Smooth muscle cell (in vitro differentiated cells): ENCODE results near the gene GLIS1. TPM values are rescaled to one million over a fixed set of nuclear protein-coding genes. Genes with fewer than 3 reads are reported as not detected.

ENCODE experiments used
- DNase-seq: peaks from one replicate; lab custom pipeline; 2025; ENCODE audit not compliant: unreplicated experiment; lab: John Stamatoyannopoulos, UW
- H2AFZ ChIP-seq: fragments of 200-600 bp; sonication (generic); 2 replicates; pipeline ENCODE4 v1.6.0; 2016; ENCODE audit warnings: antibody characterized with exemption, low read depth, mild to moderate bottlenecking
- H3F3A ChIP-seq: fragments of 200-600 bp; sonication (generic); 2 replicates; pipeline ENCODE4 v1.6.0; 2017; ENCODE audit warnings: antibody characterized with exemption, low read depth
- H3K27ac ChIP-seq: fragments of 200-600 bp; sonication (generic); 2 replicates; pipeline ENCODE4 v1.5.1; 2016; ENCODE audit warnings: low read depth, mild to moderate bottlenecking
- H3K27me3 ChIP-seq: fragments of 200-600 bp; sonication (generic); 2 replicates; pipeline ENCODE4 v1.6.1; 2016; ENCODE audit warnings: low read depth, mild to moderate bottlenecking
- H3K36me3 ChIP-seq: fragments of 200-600 bp; sonication (generic); 2 replicates; pipeline ENCODE4 v1.5.1; 2016; ENCODE audit warnings: low read depth
- H3K4me1 ChIP-seq: fragments of 200-600 bp; sonication (generic); 2 replicates; pipeline ENCODE4 v1.5.1; 2016; ENCODE audit warnings: low read depth
- H3K4me2 ChIP-seq: fragments of 200-600 bp; sonication (generic); 2 replicates; pipeline ENCODE4 v1.6.0; 2016; ENCODE audit warnings: mild to moderate bottlenecking
- H3K4me3 ChIP-seq: fragments of 200-600 bp; sonication (generic); 2 replicates; pipeline ENCODE4 v1.5.1; 2016; ENCODE audit warnings: mild to moderate bottlenecking
- H3K79me2 ChIP-seq: fragments of 200-600 bp; sonication (generic); 2 replicates; pipeline ENCODE4 v1.6.0; 2016; ENCODE audit warnings: low read depth, mild to moderate bottlenecking
- H3K9ac ChIP-seq: fragments of 200-600 bp; sonication (generic); 2 replicates; pipeline ENCODE4 v1.6.0; 2016; ENCODE audit warnings: low read depth
- H3K9me3 ChIP-seq: fragments of 200-600 bp; sonication (generic); replicated peaks from 2 replicates; pipeline ENCODE4 v1.5.1; 2016; ENCODE audit warnings: low read depth
- H4K20me1 ChIP-seq: fragments of 200-600 bp; sonication (generic); 2 replicates; pipeline ENCODE4 v1.6.0; 2016; ENCODE audit warnings: low read depth
- WGBS: methylation state at CpG from one replicate; pipeline ENCODE4 v1.1.7; 2016; ENCODE audit warnings: low lambda C conversion rate; 5-methylcytosine and 5-hydroxymethylcytosine counted together
- polyA plus RNA-seq: library from polyadenylated mRNA; unstranded; fragments of >200 nt; fragmentation: Nextera tagmentation; extraction: Ambion mirVana; gene quantifications from 2 replicates; pipeline ENCODE4 v1.2.1, GENCODE V29; 2016
- total RNA-seq: library from RNA; depleted of rRNA; stranded (reverse); fragments of >200 nt; gene quantifications from 2 replicates; pipeline ENCODE4 v1.2.3, GENCODE V29; 2014
- TF ChIP-seq, protein P1 (sequence below): fragments of 200-600 bp; sonication (generic); IDR thresholded peaks from 2 replicates; pipeline ENCODE4 v1.5.1; 2017; ENCODE audit warnings: borderline replicate concordance, mild to moderate bottlenecking, antibody characterized with exemption; ENCODE audit not compliant: insufficient read depth, poor library complexity, severe bottlenecking

The GLIS1 gene
- total and polyA plus RNA-seq, 2 experiments from 2014 or later = 0.36 to 4.9 TPM

DNA sequence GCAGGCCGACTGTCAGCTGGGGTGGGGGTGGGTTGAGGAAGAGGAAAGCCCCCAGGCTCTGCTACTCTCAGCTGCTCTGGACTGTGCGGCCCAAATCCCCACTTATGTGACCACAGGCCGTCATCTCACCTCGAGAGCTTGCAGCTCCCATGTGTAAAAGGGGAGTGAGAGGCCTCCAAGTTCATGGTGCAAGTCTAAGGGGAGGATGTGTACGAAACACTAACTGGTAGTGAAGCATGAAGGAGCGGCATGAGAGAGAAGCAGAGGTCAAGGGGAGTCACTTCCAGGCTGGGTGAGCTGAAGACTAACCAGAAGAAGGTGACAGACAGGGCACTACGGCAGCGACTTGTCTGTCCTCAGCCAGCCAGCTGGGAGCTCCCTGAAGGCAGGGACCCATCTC lies 43.8 kb downstream of the GLIS1 start:
- H3K4me2 ChIP-seq = no peak overlapping the region
- 75% methylated on average over 8 of the region's 8 CpGs for WGBS
- DNase-seq = no peak

DNA sequence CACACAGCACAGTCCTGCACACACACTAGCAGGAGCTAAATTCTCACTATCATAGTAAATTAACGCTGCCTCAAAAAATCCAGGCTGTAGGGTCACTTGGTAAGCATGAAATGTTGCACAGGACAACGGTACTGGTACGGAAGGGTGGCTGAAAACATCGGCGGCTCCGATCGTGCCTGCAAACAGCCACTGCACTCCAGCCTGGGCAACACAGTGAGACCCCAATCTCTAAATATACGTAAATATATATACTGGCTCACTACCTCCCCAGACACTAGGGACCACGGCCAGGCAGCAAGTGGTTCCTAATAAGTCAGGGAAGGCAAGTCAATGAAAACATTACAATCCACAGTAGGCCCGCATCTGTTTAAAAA lies 44.3 kb downstream of the GLIS1 start:
- TF ChIP-seq, protein P1, sequence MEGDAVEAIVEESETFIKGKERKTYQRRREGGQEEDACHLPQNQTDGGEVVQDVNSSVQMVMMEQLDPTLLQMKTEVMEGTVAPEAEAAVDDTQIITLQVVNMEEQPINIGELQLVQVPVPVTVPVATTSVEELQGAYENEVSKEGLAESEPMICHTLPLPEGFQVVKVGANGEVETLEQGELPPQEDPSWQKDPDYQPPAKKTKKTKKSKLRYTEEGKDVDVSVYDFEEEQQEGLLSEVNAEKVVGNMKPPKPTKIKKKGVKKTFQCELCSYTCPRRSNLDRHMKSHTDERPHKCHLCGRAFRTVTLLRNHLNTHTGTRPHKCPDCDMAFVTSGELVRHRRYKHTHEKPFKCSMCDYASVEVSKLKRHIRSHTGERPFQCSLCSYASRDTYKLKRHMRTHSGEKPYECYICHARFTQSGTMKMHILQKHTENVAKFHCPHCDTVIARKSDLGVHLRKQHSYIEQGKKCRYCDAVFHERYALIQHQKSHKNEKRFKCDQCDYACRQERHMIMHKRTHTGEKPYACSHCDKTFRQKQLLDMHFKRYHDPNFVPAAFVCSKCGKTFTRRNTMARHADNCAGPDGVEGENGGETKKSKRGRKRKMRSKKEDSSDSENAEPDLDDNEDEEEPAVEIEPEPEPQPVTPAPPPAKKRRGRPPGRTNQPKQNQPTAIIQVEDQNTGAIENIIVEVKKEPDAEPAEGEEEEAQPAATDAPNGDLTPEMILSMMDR = no peak
- Histone ChIP-seq H3K9ac (no peak overlapping the region), H3F3A (no peaks in the 10 kb centered on the region), H3K36me3 (no peaks in the 10 kb centered on the region), H2AFZ (no peak overlapping the region), H3K4me3 (no peak overlapping the region), H3K79me2 (no peaks in the 10 kb centered on the region), H3K27me3 (no peaks in the 10 kb centered on the region), H3K4me2 (no peak overlapping the region), H4K20me1 (no peaks in the 10 kb centered on the region), H3K9me3 (no peaks in the 10 kb centered on the region), H3K27ac (no peak overlapping the region), H3K4me1 (no peaks in the 10 kb centered on the region)
- DNase-seq = no peak
- WGBS = 96% methylated on average over 10 of the region's 10 CpGs

More for the DNA sequence above, 43.8 kb downstream of the GLIS1 start:
- Histone ChIP-seq H3K9ac (no peak overlapping the region), H3K9me3 (no peaks in the 10 kb centered on the region), H3K79me2 (no peaks in the 10 kb centered on the region), H4K20me1 (no peaks in the 10 kb centered on the region), H3F3A (no peaks in the 10 kb centered on the region), H3K36me3 (no peaks in the 10 kb centered on the region), H2AFZ (no peak overlapping the region), H3K4me3 (no peak overlapping the region), H3K27me3 (no peaks in the 10 kb centered on the region), H3K27ac (no peak overlapping the region), H3K4me1 (no peaks in the 10 kb centered on the region)
- TF ChIP-seq, protein P1 = no peak

DNA sequence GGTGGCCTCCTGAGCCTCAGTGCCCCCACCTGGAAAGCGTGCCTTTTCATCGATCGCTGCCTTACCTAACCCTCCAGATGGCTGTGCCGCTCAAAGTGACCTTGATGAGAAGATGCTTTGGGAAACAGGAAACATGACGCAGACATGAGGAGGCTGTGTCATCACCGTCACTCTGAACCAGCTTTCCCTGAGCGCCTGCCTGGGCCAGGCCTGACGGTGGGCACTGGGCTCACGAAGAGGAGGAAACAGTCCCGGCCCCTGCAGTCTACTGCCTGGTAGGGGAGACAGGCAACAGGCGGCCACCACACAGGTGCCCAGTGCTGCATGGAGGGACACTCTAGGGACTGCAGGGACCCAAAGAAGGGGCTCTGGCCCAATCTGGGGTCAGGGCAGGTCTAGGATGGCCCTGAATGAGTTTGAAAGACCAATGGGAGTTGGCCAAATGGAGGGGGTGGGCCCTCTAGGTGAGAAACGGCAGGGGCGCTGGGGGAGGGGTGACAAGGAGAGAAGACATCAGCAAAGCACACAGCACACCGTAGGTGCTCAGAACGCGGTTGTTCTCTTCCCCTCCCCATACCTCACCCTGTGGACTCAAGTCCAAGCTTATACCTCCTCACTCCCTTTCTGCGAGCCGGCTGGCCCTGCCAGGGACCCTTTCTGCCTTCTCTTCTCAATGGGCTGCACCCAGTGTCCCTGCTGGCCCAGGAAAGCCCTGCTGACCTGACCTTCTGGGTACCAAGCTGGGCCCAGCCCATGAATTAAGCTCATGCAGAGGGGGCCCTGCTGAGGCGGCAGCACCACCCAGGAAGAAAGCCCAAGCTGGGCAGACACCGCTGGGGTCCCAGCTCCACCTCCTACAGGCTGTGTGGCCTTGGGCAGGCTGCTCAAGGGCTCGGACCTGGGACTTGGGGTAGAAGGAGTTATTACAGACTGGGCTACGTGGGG lies 44.9 kb downstream of the GLIS1 start:
- DNase-seq = no peak
- peak overlapping the region; percentile 35 for H3K27ac ChIP-seq
- 81% methylated on average over 21 of the region's 22 CpGs for WGBS

More for the DNA sequence above, 44.9 kb downstream of the GLIS1 start:
- no peaks in the 10 kb centered on the region for H3K9me3 ChIP-seq
- TF ChIP-seq, protein P1 = no peak
- H4K20me1 ChIP-seq = no peaks in the 10 kb centered on the region
- H3K4me1 ChIP-seq = no peaks in the 10 kb centered on the region
- no peak overlapping the region for H3K9ac ChIP-seq
- no peaks in the 10 kb centered on the region for H3K36me3 ChIP-seq
- no peaks in the 10 kb centered on the region for H3K79me2 ChIP-seq
- H3K4me3 ChIP-seq = no peak overlapping the region
- H3F3A ChIP-seq = no peaks in the 10 kb centered on the region
- H2AFZ ChIP-seq = no peak overlapping the region
- no peaks in the 10 kb centered on the region for H3K27me3 ChIP-seq
- no peak overlapping the region for H3K4me2 ChIP-seq
